ENCODE data around the gene PKP4.

- no peak for TF ChIP-seq CTCF (IDR thresholded peaks at IDR 0.05; ENCODE audit: poor library complexity, severe bottlenecking)
- TF ChIP-seq POLR2AphosphoS5 (IDR thresholded peaks at IDR 0.05), result no peak
- TF ChIP-seq TAF1 (IDR thresholded peaks at IDR 0.05; ENCODE audit: low read depth), result no peak
These were observed 234.1 kb downstream of the PKP4 start for GRCh38 chr2:158690823-158691222.
